ENCODE measurements around the gene PLCB4. TPM values are rescaled to one million over a fixed set of nuclear protein-coding genes. Genes with fewer than 3 reads are reported as not detected.

Gene PLCB4
- total and polyA plus RNA-seq, 2 donors (not counting 1 experiment from before 2014, with no cell fraction given): 7.3 to 13.7 TPM

GRCh38 chr20:9179867-9180266, 111.0 kb downstream of the PLCB4 start:
- DNase-seq (ENCODE audit: low read depth in 2 of 2): peak in 1 of 2 donors; percentile 23
- H3K9ac ChIP-seq (ENCODE audit: insufficient read depth, low read length): no peak overlapping the region
- H3K79me2 ChIP-seq (ENCODE audit: control insufficient read depth, insufficient read depth, low read length): no peaks in the 10 kb centered on the region
- no peaks in the 10 kb centered on the region for H3K4me1 ChIP-seq (ENCODE audit: control insufficient read depth, extremely low read depth, insufficient read depth, low read length)
- no peaks in the 10 kb centered on the region for H4K20me1 ChIP-seq (ENCODE audit: control insufficient read depth, extremely low read depth, insufficient read depth, low read length)
- no peak overlapping the region for H3K4me2 ChIP-seq (ENCODE audit: extremely low read depth, insufficient read depth, low read length)
- TF ChIP-seq, protein P1, sequence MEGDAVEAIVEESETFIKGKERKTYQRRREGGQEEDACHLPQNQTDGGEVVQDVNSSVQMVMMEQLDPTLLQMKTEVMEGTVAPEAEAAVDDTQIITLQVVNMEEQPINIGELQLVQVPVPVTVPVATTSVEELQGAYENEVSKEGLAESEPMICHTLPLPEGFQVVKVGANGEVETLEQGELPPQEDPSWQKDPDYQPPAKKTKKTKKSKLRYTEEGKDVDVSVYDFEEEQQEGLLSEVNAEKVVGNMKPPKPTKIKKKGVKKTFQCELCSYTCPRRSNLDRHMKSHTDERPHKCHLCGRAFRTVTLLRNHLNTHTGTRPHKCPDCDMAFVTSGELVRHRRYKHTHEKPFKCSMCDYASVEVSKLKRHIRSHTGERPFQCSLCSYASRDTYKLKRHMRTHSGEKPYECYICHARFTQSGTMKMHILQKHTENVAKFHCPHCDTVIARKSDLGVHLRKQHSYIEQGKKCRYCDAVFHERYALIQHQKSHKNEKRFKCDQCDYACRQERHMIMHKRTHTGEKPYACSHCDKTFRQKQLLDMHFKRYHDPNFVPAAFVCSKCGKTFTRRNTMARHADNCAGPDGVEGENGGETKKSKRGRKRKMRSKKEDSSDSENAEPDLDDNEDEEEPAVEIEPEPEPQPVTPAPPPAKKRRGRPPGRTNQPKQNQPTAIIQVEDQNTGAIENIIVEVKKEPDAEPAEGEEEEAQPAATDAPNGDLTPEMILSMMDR (conservative IDR thresholded peaks at IDR 0.05 in 1 of 2, IDR thresholded peaks at IDR 0.05 in 1 of 2; ENCODE audit: low read depth in 1 of 2, low read length in 2 of 2): no peak
- no peak for TF ChIP-seq EZH2 (IDR thresholded peaks at IDR 0.05; ENCODE audit: low read length, missing control alignments)
- no peaks in the 10 kb centered on the region for H3K36me3 ChIP-seq (ENCODE audit: control insufficient read depth, insufficient read depth, low read length)
- no peaks in the 10 kb centered on the region for H3K27me3 ChIP-seq (ENCODE audit: control insufficient read depth, insufficient read depth, low read length)
- no peak overlapping the region for H3K27ac ChIP-seq (ENCODE audit: insufficient read depth, low read length)
- no peaks in the 10 kb centered on the region for H3K9me3 ChIP-seq (ENCODE audit: control insufficient read depth, insufficient read depth, low read depth, low read length)
- H2AFZ ChIP-seq (ENCODE audit: low read length): no peak overlapping the region
- H3K4me3 ChIP-seq (replicated peaks in 1 of 4; ENCODE audit: control extremely low read depth in 1 of 4, insufficient read depth in 1 of 4, low read depth in 3 of 4, low read length in 4 of 4): no peak overlapping the region

DNA sequence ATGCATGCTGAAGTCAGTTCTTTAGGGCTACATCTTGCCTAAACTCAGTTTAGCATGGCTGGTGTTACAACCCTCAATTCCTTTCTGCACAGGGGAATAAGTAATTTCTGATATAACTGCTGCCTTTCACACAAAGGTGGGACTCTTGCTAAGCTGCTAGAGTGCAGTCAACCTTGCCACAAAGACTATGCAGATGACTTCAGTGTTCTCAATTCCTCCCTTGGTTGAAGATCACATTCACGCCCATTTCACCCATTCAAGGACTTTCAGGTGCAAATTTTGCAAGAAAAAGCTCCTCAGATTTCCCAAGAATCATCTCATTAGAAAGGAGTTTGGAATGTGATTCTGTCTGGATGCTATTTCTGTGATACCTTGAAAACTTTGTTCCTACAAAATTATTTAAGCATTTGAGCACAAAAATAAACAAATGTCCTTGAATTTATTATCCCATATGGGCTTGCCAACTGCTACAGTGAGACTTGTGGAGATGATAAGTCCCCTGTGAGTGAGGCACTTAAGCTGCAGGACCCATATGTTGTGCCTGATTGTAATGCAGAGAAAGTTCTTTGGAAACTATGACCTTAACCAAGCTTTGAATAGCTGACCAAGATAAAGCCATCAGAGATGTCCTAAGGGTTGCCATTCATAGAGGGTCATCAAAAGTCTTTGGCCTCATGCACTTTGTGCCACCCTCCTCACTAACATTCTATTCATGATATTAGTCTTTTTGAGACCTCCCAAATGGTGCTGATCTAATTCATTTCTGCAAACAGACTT, 111.8 kb downstream of the PLCB4 start:
- TF ChIP-seq, protein P1 (conservative IDR thresholded peaks at IDR 0.05 in 1 of 2, IDR thresholded peaks at IDR 0.05 in 1 of 2; ENCODE audit: low read depth in 1 of 2, low read length in 2 of 2): no peak
- TF ChIP-seq EZH2 (IDR thresholded peaks at IDR 0.05; ENCODE audit: low read length, missing control alignments): no peak
- no peaks in the 10 kb centered on the region for H3K27me3 ChIP-seq (ENCODE audit: control insufficient read depth, insufficient read depth, low read length)
- no peaks in the 10 kb centered on the region for H3K79me2 ChIP-seq (ENCODE audit: control insufficient read depth, insufficient read depth, low read length)
- H3K4me3 ChIP-seq (replicated peaks in 1 of 4; ENCODE audit: control extremely low read depth in 1 of 4, insufficient read depth in 1 of 4, low read depth in 3 of 4, low read length in 4 of 4): no peak overlapping the region
- no peaks in the 10 kb centered on the region for H3K36me3 ChIP-seq (ENCODE audit: control insufficient read depth, insufficient read depth, low read length)
- no peak overlapping the region for H2AFZ ChIP-seq (ENCODE audit: low read length)
- no peak overlapping the region for H3K4me2 ChIP-seq (ENCODE audit: extremely low read depth, insufficient read depth, low read length)
- H3K9me3 ChIP-seq (ENCODE audit: control insufficient read depth, insufficient read depth, low read depth, low read length): no peaks in the 10 kb centered on the region
- H4K20me1 ChIP-seq (ENCODE audit: control insufficient read depth, extremely low read depth, insufficient read depth, low read length): no peaks in the 10 kb centered on the region
- no peak overlapping the region for H3K27ac ChIP-seq (ENCODE audit: insufficient read depth, low read length)
- DNase-seq (ENCODE audit: low read depth in 2 of 2): no peak
- H3K9ac ChIP-seq (ENCODE audit: insufficient read depth, low read length): no peak overlapping the region
- H3K4me1 ChIP-seq (ENCODE audit: control insufficient read depth, extremely low read depth, insufficient read depth, low read length): no peaks in the 10 kb centered on the region

DNA sequence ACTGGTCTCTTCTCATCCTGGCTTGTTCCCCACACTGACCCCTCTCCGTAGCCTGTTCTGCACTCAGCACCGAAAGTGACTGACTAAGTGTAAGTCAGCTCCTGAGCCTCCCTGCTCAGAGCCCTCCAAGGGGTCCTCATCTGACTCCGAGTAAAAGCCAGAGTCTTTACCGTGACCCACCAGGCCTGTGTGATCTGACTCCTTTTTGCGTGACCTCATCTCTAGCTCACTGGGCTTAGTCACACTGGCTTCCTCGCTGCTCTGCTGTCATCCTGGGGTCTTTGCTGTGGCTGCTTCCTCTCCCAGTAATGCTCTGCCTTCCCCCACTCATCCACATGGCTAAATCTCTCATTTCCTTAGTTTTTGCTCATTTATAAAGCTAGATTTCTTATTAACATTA, 116.6 kb downstream of the PLCB4 start:
- Histone ChIP-seq H4K20me1 (ENCODE audit: control insufficient read depth, extremely low read depth, insufficient read depth, low read length) (no peaks in the 10 kb centered on the region), H3K36me3 (ENCODE audit: control insufficient read depth, insufficient read depth, low read length) (no peaks in the 10 kb centered on the region), H3K9ac (ENCODE audit: insufficient read depth, low read length) (no peak overlapping the region), H3K79me2 (ENCODE audit: control insufficient read depth, insufficient read depth, low read length) (no peaks in the 10 kb centered on the region), H3K4me1 (ENCODE audit: control insufficient read depth, extremely low read depth, insufficient read depth, low read length) (no peaks in the 10 kb centered on the region), H3K4me3 (replicated peaks in 1 of 4; ENCODE audit: control extremely low read depth in 1 of 4, insufficient read depth in 1 of 4, low read depth in 3 of 4, low read length in 4 of 4) (no peak overlapping the region), H3K27ac (ENCODE audit: insufficient read depth, low read length) (no peak overlapping the region), H3K4me2 (ENCODE audit: extremely low read depth, insufficient read depth, low read length) (no peak overlapping the region), H3K27me3 (ENCODE audit: control insufficient read depth, insufficient read depth, low read length) (no peaks in the 10 kb centered on the region), H2AFZ (ENCODE audit: low read length) (no peak overlapping the region), H3K9me3 (ENCODE audit: control insufficient read depth, insufficient read depth, low read depth, low read length) (no peaks in the 10 kb centered on the region)
- peak; percentile 49 to 82 for DNase-seq (ENCODE audit: low read depth in 2 of 2)
- TF ChIP-seq, protein P1 (conservative IDR thresholded peaks at IDR 0.05 in 1 of 2, IDR thresholded peaks at IDR 0.05 in 1 of 2; ENCODE audit: low read depth in 1 of 2, low read length in 2 of 2): no peak
- no peak for TF ChIP-seq EZH2 (IDR thresholded peaks at IDR 0.05; ENCODE audit: low read length, missing control alignments)

All from fibroblast of lung (primary cell).